ENCODE data around the gene CNMD. TPM values are rescaled to one million over a fixed set of nuclear protein-coding genes. Genes with fewer than 3 reads are reported as not detected.

The CNMD gene
- not detected in 2 replicates for total RNA-seq

DNA sequence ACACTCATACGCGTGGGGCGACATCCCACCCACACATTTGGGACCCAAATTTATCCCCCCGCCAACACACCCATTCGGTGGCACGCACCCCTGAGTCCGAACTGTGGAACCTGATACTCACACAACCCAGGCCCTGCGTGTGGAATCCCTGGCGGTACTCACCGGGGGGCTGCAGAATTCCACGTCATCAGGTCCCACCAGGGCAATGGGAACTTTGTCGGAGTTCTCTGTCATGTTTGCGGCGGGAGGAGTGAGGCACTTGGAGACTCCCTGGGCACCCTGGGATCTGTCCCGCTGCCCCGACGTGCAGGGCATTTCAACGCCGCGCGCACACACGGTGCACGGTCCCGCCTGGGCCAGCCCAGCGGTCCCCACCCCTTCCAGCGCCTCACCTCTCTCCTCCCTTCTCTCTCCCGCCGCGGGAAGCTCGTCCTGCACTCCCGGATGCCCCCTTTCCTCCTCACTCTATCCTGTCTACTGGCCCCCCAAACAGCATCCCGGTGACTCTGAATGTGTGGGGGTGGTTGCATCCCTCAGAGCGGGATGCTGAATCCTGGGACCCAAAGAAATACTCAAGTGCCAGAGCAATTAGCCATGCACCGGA lies at the start of gene CNMD:
Gene CNMD (minus strand): TSS at position 353 of the 604 bp plus-strand sequence. CDS start 119 bp downstream, at position 234.

Other genes starting within 250 kb of the CNMD start
- gene HNRNPA1L2, start 97.4 kb downstream of the CNMD start, total RNA-seq = 1.7 and 3.3 TPM in 2 replicates
- 55.5 and 95.9 TPM in 2 replicates for gene SUGT1, start 87.0 kb downstream of the CNMD start, total RNA-seq
- not detected in 2 replicates for gene PCDH8, start 108.8 kb upstream of the CNMD start, total RNA-seq

Data from regular cardiac myocyte (primary cell).